Effector memory CD8-positive, alpha-beta T cell (primary cell): Measurements from ENCODE around the gene ARL6IP4.
A peak's percentile ranks its signal among the peaks of the same experiment; 100 is the strongest.
"Not testable (repeated sequence)": the region's sequence is repeated elsewhere in the genome, so short reads cannot be mapped to it uniquely, and the experiment has no call there.

Experiments
- ATAC-seq: fragments of 150-1000 bp; cut with Tn5 transposase; replicated peaks from 2 replicates; pipeline ENCODE4 v1.10.0; 2021; ENCODE audit warnings: mild to moderate bottlenecking, moderate library complexity
- DNase-seq, 3 experiments: peaks; one replicate each; pipeline ENCODE4 v3.0.0; 2021
- H3K27ac Mint-ChIP-seq, 2 donors: one replicate each; pipeline ENCODE4 v1.8.0; 2022; ENCODE audit warnings: mild to moderate bottlenecking in 2 of 2, mixed read lengths in 2 of 2, moderate library complexity in 2 of 2
- H3K27me3 Mint-ChIP-seq, 2 donors: one replicate each; pipeline ENCODE4 v1.8.0; 2022; ENCODE audit warnings: mixed read lengths in 2 of 2
- H3K36me3 Mint-ChIP-seq: one replicate; pipeline ENCODE4 v1.8.0; 2022; ENCODE audit warnings: mild to moderate bottlenecking, moderate library complexity, mixed read lengths; ENCODE audit not compliant: insufficient read depth
- H3K4me1 Mint-ChIP-seq, 2 donors: one replicate each; pipeline ENCODE4 v1.8.0; 2022; ENCODE audit warnings: low read depth in 2 of 2, mixed read lengths in 2 of 2
- H3K4me3 Mint-ChIP-seq, 2 donors: one replicate each; pipeline ENCODE4 v1.8.0; 2022; ENCODE audit warnings: mild to moderate bottlenecking in 2 of 2, mixed read lengths in 2 of 2, moderate library complexity in 2 of 2
- H3K9me3 Mint-ChIP-seq, 2 donors: one replicate each; pipeline ENCODE4 v1.8.0; 2022; ENCODE audit warnings: mixed read lengths in 2 of 2

Gene ARL6IP4

GRCh38 chr12:123010681-123011080 lies 30.2 kb downstream of the ARL6IP4 start:
- Mint-ChIP-seq H3K36me3 (peaks cover 3% of the 10 kb centered on the region), H3K9me3 (no peaks in the 10 kb centered on the region), H3K27ac (peak overlapping the region; percentile 35 to 68), H3K4me3 (no peak overlapping the region), H3K27me3 (no peaks in the 10 kb centered on the region), H3K4me1 (no peaks in the 10 kb centered on the region)
- no peak for DNase-seq
- ATAC-seq: no peak

- Mint-ChIP-seq H3K27me3 (no peaks in the 10 kb centered on the region), H3K4me3 (no peak overlapping the region), H3K36me3 (peaks cover 3% of the 10 kb centered on the region), H3K9me3 (no peaks in the 10 kb centered on the region), H3K4me1 (no peaks in the 10 kb centered on the region), H3K27ac (no peak overlapping the region)
- ATAC-seq (no peak), DNase-seq (no peak)
These were observed 31.2 kb downstream of the ARL6IP4 start for GRCh38 chr12:123011701-123012100.

GRCh38 chr12:123013185-123014095 lies 33.0 kb downstream of the ARL6IP4 start:
- Mint-ChIP-seq H3K4me1 (no peaks in the 10 kb centered on the region), H3K36me3 (peaks cover 3% of the 10 kb centered on the region), H3K9me3 (no peaks in the 10 kb centered on the region), H3K27me3 (no peaks in the 10 kb centered on the region), H3K4me3 (no peak overlapping the region), H3K27ac (no peak overlapping the region)
- DNase-seq (no peak), ATAC-seq (no peak)

- ATAC-seq, H3K4me3 Mint-ChIP-seq, H3K4me1 Mint-ChIP-seq, DNase-seq, H3K36me3 Mint-ChIP-seq, H3K27me3 Mint-ChIP-seq, H3K9me3 Mint-ChIP-seq, H3K27ac Mint-ChIP-seq: not testable (repeated sequence)
These were observed 34.0 kb downstream of the ARL6IP4 start for GRCh38 chr12:123014473-123014872.

- Mint-ChIP-seq H3K27me3 (no peaks in the 10 kb centered on the region), H3K9me3 (no peaks in the 10 kb centered on the region), H3K4me1 (peaks cover 0 to 5% of the 10 kb centered on the region in 2 donors), H3K4me3 (no peak overlapping the region), H3K36me3 (peaks cover 3% of the 10 kb centered on the region), H3K27ac (no peak overlapping the region)
- DNase-seq (no peak), ATAC-seq (no peak)
These were observed 37.3 kb downstream of the ARL6IP4 start for GRCh38 chr12:123017753-123018152.

GRCh38 chr12:123019841-123020138 lies 39.3 kb downstream of the ARL6IP4 start:
- no peaks in the 10 kb centered on the region for H3K9me3 Mint-ChIP-seq
- no peaks in the 10 kb centered on the region for H3K36me3 Mint-ChIP-seq
- H3K27ac Mint-ChIP-seq: no peak overlapping the region
- ATAC-seq (no peak), DNase-seq (no peak)
- H3K4me3 Mint-ChIP-seq: no peak overlapping the region
- no peaks in the 10 kb centered on the region for H3K27me3 Mint-ChIP-seq
- peaks cover 4 to 5% of the 10 kb centered on the region in 2 donors for H3K4me1 Mint-ChIP-seq

GRCh38 chr12:123021688-123022604 lies 41.5 kb downstream of the ARL6IP4 start:
- no peaks in the 10 kb centered on the region for H3K36me3 Mint-ChIP-seq
- DNase-seq (no peak), ATAC-seq (no peak)
- no peak overlapping the region for H3K27ac Mint-ChIP-seq
- no peaks in the 10 kb centered on the region for H3K9me3 Mint-ChIP-seq
- peaks cover 5 to 7% of the 10 kb centered on the region in 2 donors for H3K4me1 Mint-ChIP-seq
- no peaks in the 10 kb centered on the region for H3K27me3 Mint-ChIP-seq
- no peak overlapping the region for H3K4me3 Mint-ChIP-seq

GRCh38 chr12:123022846-123023245 lies 42.4 kb downstream of the ARL6IP4 start:
- no peaks in the 10 kb centered on the region for H3K9me3 Mint-ChIP-seq
- H3K36me3 Mint-ChIP-seq: no peaks in the 10 kb centered on the region
- peaks cover 5 to 7% of the 10 kb centered on the region in 2 donors for H3K4me1 Mint-ChIP-seq
- no peak overlapping the region for H3K27ac Mint-ChIP-seq
- H3K27me3 Mint-ChIP-seq: no peaks in the 10 kb centered on the region
- no peak for ATAC-seq
- DNase-seq: no peak
- H3K4me3 Mint-ChIP-seq: no peak overlapping the region

GRCh38 chr12:123024819-123025391 lies 44.4 kb downstream of the ARL6IP4 start:
- Mint-ChIP-seq H3K36me3 (peaks cover 3% of the 10 kb centered on the region), H3K9me3 (no peaks in the 10 kb centered on the region), H3K4me3 (no peak overlapping the region), H3K4me1 (peaks cover 2 to 7% of the 10 kb centered on the region in 2 donors), H3K27ac (peak overlapping the region in 1 of 2 donors; percentile 79), H3K27me3 (no peaks in the 10 kb centered on the region)
- DNase-seq (no peak), ATAC-seq (peak; percentile 36)

- no peak for ATAC-seq
- H3K27me3 Mint-ChIP-seq: no peaks in the 10 kb centered on the region
- peaks cover 0 to 7% of the 10 kb centered on the region in 2 donors for H3K4me1 Mint-ChIP-seq
- peaks cover 3% of the 10 kb centered on the region for H3K36me3 Mint-ChIP-seq
- no peak overlapping the region for H3K4me3 Mint-ChIP-seq
- no peaks in the 10 kb centered on the region for H3K9me3 Mint-ChIP-seq
- peak overlapping the region in 1 of 2 donors; percentile 13 for H3K27ac Mint-ChIP-seq
- DNase-seq: no peak
These were observed 45.8 kb downstream of the ARL6IP4 start for GRCh38 chr12:123026094-123026853.

- H3K4me1 Mint-ChIP-seq: peaks cover 0 to 7% of the 10 kb centered on the region in 2 donors
These were observed 47.4 kb downstream of the ARL6IP4 start for GRCh38 chr12:123027726-123028445.

GRCh38 chr12:123028475-123028874 lies 48.0 kb downstream of the ARL6IP4 start:
- no peak for ATAC-seq
- no peak for DNase-seq
- Mint-ChIP-seq H3K36me3 (peaks cover 8% of the 10 kb centered on the region), H3K4me1 (peaks cover 3 to 9% of the 10 kb centered on the region in 2 donors), H3K4me3 (no peak overlapping the region), H3K9me3 (no peaks in the 10 kb centered on the region), H3K27me3 (no peaks in the 10 kb centered on the region), H3K27ac (no peak overlapping the region)

More at GRCh38 chr12:123027726-123028445, 47.4 kb downstream of the ARL6IP4 start:
- DNase-seq: no peak
- H3K36me3 Mint-ChIP-seq: peaks cover 8% of the 10 kb centered on the region
- no peaks in the 10 kb centered on the region for H3K9me3 Mint-ChIP-seq
- no peak for ATAC-seq
- H3K4me3 Mint-ChIP-seq: no peak overlapping the region
- H3K27ac Mint-ChIP-seq: no peak overlapping the region
- no peaks in the 10 kb centered on the region for H3K27me3 Mint-ChIP-seq
